HEK293 (cell line): Measurements from ENCODE around the gene IFNW1.

ENCODE experiments used
- BCL11A ChIP-seq: fragments of 450-650 bp; formaldehyde crosslinking; IDR thresholded peaks from 2 replicates; pipeline ENCODE4 v1.5.1; 2016; ENCODE audit warnings: low read depth, missing biosample characterization, missing genetic modification characterization
- GLI2 ChIP-seq: fragments of 450-650 bp; formaldehyde crosslinking; IDR thresholded peaks from 2 replicates; pipeline ENCODE4; 2017; ENCODE audit warnings: missing biosample characterization, missing genetic modification characterization, low read depth, borderline replicate concordance
- GLIS2 ChIP-seq: fragments of 450-650 bp; formaldehyde crosslinking; IDR thresholded peaks from 2 replicates; pipeline ENCODE4 v1.5.1; 2016; ENCODE audit warnings: missing biosample characterization, missing genetic modification characterization
- KLF7 ChIP-seq: fragments of 450-650 bp; formaldehyde crosslinking; IDR thresholded peaks from 2 replicates; pipeline ENCODE4 v1.5.1; 2016; ENCODE audit warnings: missing biosample characterization, missing genetic modification characterization, borderline replicate concordance
- PRDM10 ChIP-seq: fragments of 450-650 bp; formaldehyde crosslinking; IDR thresholded peaks from 2 replicates; pipeline ENCODE4 v1.5.1; 2016; ENCODE audit warnings: missing biosample characterization, missing genetic modification characterization
- REST ChIP-seq: fragments of 450-650 bp; formaldehyde crosslinking; IDR thresholded peaks from 2 replicates; pipeline ENCODE4 v1.5.1; 2016; ENCODE audit warnings: missing biosample characterization, missing genetic modification characterization
- SETDB1 ChIP-seq: IDR thresholded peaks from one replicate; pipeline ENCODE4 v1.6.1; 2017; ENCODE audit warnings: mild to moderate bottlenecking, low read length, moderate library complexity, mixed read lengths; ENCODE audit not compliant: insufficient read length
- TRIM28 ChIP-seq: IDR thresholded peaks from 2 replicates; pipeline ENCODE4 v1.6.1; 2011; ENCODE audit warnings: low read length, control low read depth, borderline replicate concordance
- ZBTB26 ChIP-seq: fragments of 450-650 bp; formaldehyde crosslinking; optimal IDR thresholded peaks from 2 replicates; pipeline ENCODE3; 2016; ENCODE audit warnings: missing biosample characterization, mild to moderate bottlenecking, missing genetic modification characterization
- ZBTB49 ChIP-seq: fragments of 450-650 bp; formaldehyde crosslinking; IDR thresholded peaks from 2 replicates; pipeline ENCODE4 v1.5.1; 2016; ENCODE audit warnings: missing biosample characterization, missing genetic modification characterization, low read depth
- ZFP3 ChIP-seq: fragments of 450-650 bp; formaldehyde crosslinking; IDR thresholded peaks from 2 replicates; pipeline ENCODE4 v1.5.1; 2016; ENCODE audit warnings: low read depth, missing biosample characterization, missing genetic modification characterization
- ZNF211 ChIP-seq: fragments of 450-650 bp; formaldehyde crosslinking; IDR thresholded peaks from 2 replicates; pipeline ENCODE4 v1.5.1; 2016; ENCODE audit warnings: low read depth, missing biosample characterization, missing genetic modification characterization
- ZNF513 ChIP-seq: fragments of 450-650 bp; IDR thresholded peaks from 2 replicates; pipeline ENCODE4 v1.5.1; 2018; ENCODE audit warnings: missing biosample characterization, missing genetic modification characterization
- ZNF549 ChIP-seq: fragments of 450-650 bp; IDR thresholded peaks from 2 replicates; pipeline ENCODE4 v1.5.1; 2018; ENCODE audit warnings: missing biosample characterization, missing genetic modification characterization, mild to moderate bottlenecking, inconsistent platforms, moderate library complexity
- ZNF670 ChIP-seq: fragments of 450-650 bp; formaldehyde crosslinking; IDR thresholded peaks from 2 replicates; pipeline ENCODE4 v1.5.1; 2016; ENCODE audit warnings: missing biosample characterization, missing genetic modification characterization, low read depth
- ZNF677 ChIP-seq: fragments of 450-650 bp; IDR thresholded peaks from 2 replicates; pipeline ENCODE4 v1.5.0; 2018; ENCODE audit warnings: missing biosample characterization, mild to moderate bottlenecking, missing genetic modification characterization, moderate library complexity

IFNW1 gene

GRCh38 chr9:21121079-21121478 is 20.6 kb downstream of the IFNW1 start (continued):
- TF ChIP-seq BCL11A (tag by site-specific recombination) (no peak), ZNF211 (tag by site-specific recombination) (no peak), TRIM28 (no peak), GLI2 (no peak), ZNF513 (tag by site-specific recombination) (no peak), ZFP3 (no peak), SETDB1 (no peak), GLIS2 (tag by site-specific recombination) (no peak), ZNF670 (tag by site-specific recombination) (no peak), ZBTB49 (tag by site-specific recombination) (no peak), REST (tag by site-specific recombination) (no peak), ZBTB26 (no peak), PRDM10 (tag by site-specific recombination) (no peak), ZNF549 (tag by site-specific recombination) (no peak), KLF7 (tag by site-specific recombination) (no peak), ZNF677 (tag by site-specific recombination) (no peak)
